GM20431 (cell line): ENCODE measurements around the gene PAK4.

Experiments
- in situ Hi-C: fragments of 300-500 bp; cut with MseI, MboI; formaldehyde crosslinking; loops from one replicate; pipeline ENCODE4 v1.15.0; 2020; ENCODE audit warnings: low sequenced_read_pairs; ENCODE audit not compliant: unreplicated experiment

PAK4 gene

GRCh38 chr19:39223703-39224279 is 98.2 kb downstream of the PAK4 start:
- in situ Hi-C loops = no loop called here

GRCh38 chr19:39224910-39225309 is 99.3 kb downstream of the PAK4 start:
- in situ Hi-C loops = no loop called here
